ENCODE data around the gene LIPC. TPM values are rescaled to one million over a fixed set of nuclear protein-coding genes. Genes with fewer than 3 reads are reported as not detected.

Gene LIPC
- total RNA-seq = 0.64 TPM
- long read RNA-seq = 0 reads

GRCh38 chr15:58431221-58432149 lies at the start of gene LIPC:
LIPC (plus strand) TSS chr15:58431991; CDS start chr15:58432033, 42 bp downstream.
- ATAC-seq (no peak), DNase-seq (no peak)
- H3K4me3 ChIP-seq = no peak within 1 kb of the TSS
- TF ChIP-seq CTCF (IDR thresholded peaks at IDR 0.05) = no peak
- no peaks in the 10 kb centered on the region for H3K4me1 ChIP-seq
- intact Hi-C loops (cut with DNase I) = no loop called here
- no peak within 1 kb of the TSS for H3K27ac ChIP-seq
- no peaks in the 10 kb centered on the region for H3K27me3 ChIP-seq
- no peaks in the 10 kb centered on the region for H3K9me3 ChIP-seq
- H3K36me3 ChIP-seq = no peaks in the 10 kb centered on the region

- H3K4me1 ChIP-seq = no peaks in the 10 kb centered on the region
- H3K9me3 ChIP-seq = no peaks in the 10 kb centered on the region
- no peak for TF ChIP-seq CTCF (IDR thresholded peaks at IDR 0.05)
- no peak for DNase-seq
- ATAC-seq = no peak
- no peaks in the 10 kb centered on the region for H3K27me3 ChIP-seq
- intact Hi-C loops (cut with DNase I) = no loop called here
- H3K4me3 ChIP-seq = no peak overlapping the region
- H3K27ac ChIP-seq = no peak overlapping the region
- no peaks in the 10 kb centered on the region for H3K36me3 ChIP-seq
These were observed 47.9 kb upstream of the LIPC start for GRCh38 chr15:58383876-58384275.

GRCh38 chr15:58384667-58385066 lies 47.1 kb upstream of the LIPC start:
- no peak for TF ChIP-seq CTCF (IDR thresholded peaks at IDR 0.05)
- H3K4me1 ChIP-seq = no peaks in the 10 kb centered on the region
- no peak overlapping the region for H3K4me3 ChIP-seq
- no peak for ATAC-seq
- DNase-seq = no peak
- H3K27ac ChIP-seq = no peak overlapping the region
- H3K36me3 ChIP-seq = no peaks in the 10 kb centered on the region
- intact Hi-C loops (cut with DNase I) = no loop called here
- H3K27me3 ChIP-seq = no peaks in the 10 kb centered on the region
- no peaks in the 10 kb centered on the region for H3K9me3 ChIP-seq

- no peak overlapping the region for H3K4me3 ChIP-seq
- H3K9me3 ChIP-seq = no peaks in the 10 kb centered on the region
- TF ChIP-seq CTCF (IDR thresholded peaks at IDR 0.05) = no peak
- H3K27ac ChIP-seq = no peak overlapping the region
- no peaks in the 10 kb centered on the region for H3K4me1 ChIP-seq
- no peaks in the 10 kb centered on the region for H3K27me3 ChIP-seq
- no peaks in the 10 kb centered on the region for H3K36me3 ChIP-seq
- ATAC-seq (no peak), DNase-seq (no peak)
- intact Hi-C loops (cut with DNase I) = no loop called here
These were observed 45.7 kb upstream of the LIPC start for GRCh38 chr15:58386081-58386480.

GRCh38 chr15:58386641-58387040 lies 45.1 kb upstream of the LIPC start:
- intact Hi-C loops (cut with DNase I) = no loop called here
- no peak for ATAC-seq
- Histone ChIP-seq H3K4me1 (no peaks in the 10 kb centered on the region), H3K36me3 (no peaks in the 10 kb centered on the region), H3K4me3 (no peak overlapping the region), H3K9me3 (no peaks in the 10 kb centered on the region), H3K27ac (no peak overlapping the region), H3K27me3 (no peaks in the 10 kb centered on the region)
- no peak for TF ChIP-seq CTCF (IDR thresholded peaks at IDR 0.05)
- no peak for DNase-seq

All from upper lobe of right lung (tissue), 1 donor.